K562 (cell line): Measurements from ENCODE around the gene LAT. TPM values are rescaled to one million over a fixed set of nuclear protein-coding genes. Genes with fewer than 3 reads are reported as not detected.
A peak's percentile ranks its signal among the peaks of the same experiment; 100 is the strongest.

Experiments used
- ARID3B ChIP-seq: fragments of 250-450 bp; sonication (Bioruptor Pico); IDR thresholded peaks from 2 replicates; pipeline ENCODE4 v1.4.0; 2020; ENCODE audit warnings: borderline replicate concordance
- CLOCK ChIP-seq: fragments of 250-450 bp; sonication (Bioruptor Pico); IDR thresholded peaks from 2 replicates; pipeline ENCODE4 v1.4.0; 2020; ENCODE audit warnings: mild to moderate bottlenecking, moderate library complexity, borderline replicate concordance
- COPS2 ChIP-seq: fragments of 450-650 bp; conservative IDR thresholded peaks from 2 replicates; pipeline ENCODE4 v1.6.1; 2016; ENCODE audit warnings: mild to moderate bottlenecking, moderate library complexity
- FOXK2 ChIP-seq, 2 experiments: fragments of 450-650 bp; IDR thresholded peaks in 1 of 2; conservative IDR thresholded peaks in 1 of 2; 2 replicates each; pipeline ENCODE4 v1.6.1; 2016; ENCODE audit warnings: low read depth in 2 of 2, mild to moderate bottlenecking in 1 of 2
- KDM1A ChIP-seq, 2 experiments: fragments of 450-650 bp; IDR thresholded peaks; 2 replicates each; pipeline ENCODE4 v1.6.1; 2016; ENCODE audit warnings: mild to moderate bottlenecking in 2 of 2
- KHSRP ChIP-seq: fragments of 450-650 bp; IDR thresholded peaks from 2 replicates; pipeline ENCODE4 v1.6.1; 2017
- LCOR ChIP-seq: sonication (generic); formaldehyde crosslinking; IDR thresholded peaks from 2 replicates; pipeline ENCODE4 v1.8.0; 2022; ENCODE audit warnings: mild to moderate bottlenecking, missing genetic modification reagents
- MITF ChIP-seq: IDR thresholded peaks from 2 replicates; pipeline ENCODE4 v1.6.1; 2014; ENCODE audit warnings: antibody characterized with exemption
- NFRKB ChIP-seq: fragments of 450-650 bp; IDR thresholded peaks from 2 replicates; pipeline ENCODE4 v1.6.1; 2016; ENCODE audit warnings: low read depth
- PRPF4 ChIP-seq: fragments of 200-400 bp; formaldehyde crosslinking; IDR thresholded peaks from one replicate; pipeline ENCODE4 v1.6.1; 2017; ENCODE audit warnings: low read length, low read depth, mild to moderate bottlenecking; ENCODE audit not compliant: insufficient read depth, poor library complexity, severe bottlenecking
- PTRF ChIP-seq: fragments of 450-650 bp; IDR thresholded peaks from 2 replicates; pipeline ENCODE4 v1.6.1; 2016; ENCODE audit warnings: mild to moderate bottlenecking, missing genetic modification characterization, missing compliant biosample characterization
- RNF219 ChIP-seq: fragments of 250-450 bp; sonication (Bioruptor Pico); IDR thresholded peaks from 2 replicates; pipeline ENCODE4 v1.5.0; 2022; ENCODE audit warnings: mild to moderate bottlenecking
- ZBTB9 ChIP-seq: fragments of 450-650 bp; formaldehyde crosslinking; IDR thresholded peaks from 2 replicates; pipeline ENCODE4 v1.4.0; 2020; ENCODE audit warnings: mild to moderate bottlenecking, moderate library complexity
- ZC3H8 ChIP-seq: fragments of 450-650 bp; IDR thresholded peaks from 2 replicates; pipeline ENCODE4 v1.6.1; 2017
- ZNF174 ChIP-seq: fragments of 250-450 bp; sonication (Bioruptor Pico); IDR thresholded peaks from 2 replicates; pipeline ENCODE4 v1.4.0; 2020; ENCODE audit warnings: mild to moderate bottlenecking
- ZNF436 ChIP-seq: fragments of 250-450, 450-650 bp; sonication (Bioruptor Pico); formaldehyde crosslinking; IDR thresholded peaks from 2 replicates; pipeline ENCODE4 v1.7.0; 2020; ENCODE audit warnings: mild to moderate bottlenecking
- ZNF57 ChIP-seq: fragments of 450-650 bp; formaldehyde crosslinking; IDR thresholded peaks from 2 replicates; pipeline ENCODE4 v1.4.0; 2020; ENCODE audit warnings: mild to moderate bottlenecking, moderate library complexity
- polyA plus RNA-seq, 8 experiments: library from polyadenylated mRNA; depleted of rRNA in 4 of 8; stranded (reverse) in 5 of 8; unstranded in 3 of 8; fragments of >200 nt; fragmentation: Nextera tagmentation in 2 of 8; fragmentation: Illumina TruSeq in 1 of 8; extraction: Ambion mirVana in 2 of 8; extraction: Trizol in 1 of 8; gene quantifications; 2 replicates each; pipeline versions ENCODE4 v1.2.1 to v1.2.3, GENCODE V29; 2011 to 2014; ENCODE audit warnings: inconsistent platforms in 1 of 8, missing spikeins in 1 of 8
- total RNA-seq, 7 experiments: library from RNA; depleted of rRNA in 6 of 7; stranded (reverse); fragments of >200 nt in 6 of 7; fragmentation: Illumina TruSeq in 2 of 7; extraction: Trizol in 2 of 7; gene quantifications; 2 replicates each; pipeline versions ENCODE4 v1.2.1 to v1.2.3, GENCODE V29; 2011 to 2021; ENCODE audit warnings: low replicate concordance in 1 of 7

The LAT gene
- total and polyA plus RNA-seq, 9 of the 15 experiments (the other 6 are each of a cell fraction or from before 2014, with no cell fraction given), result 0.40 to 4.2 (median 1.3) TPM

GRCh38 chr16:29029168-29029994 is 44.5 kb downstream of the LAT start (continued):
- TF ChIP-seq ZNF57, result no peak
- no peak for TF ChIP-seq ARID3B (CRISPR knock-in tag)
- no peak for TF ChIP-seq CLOCK (CRISPR knock-in tag)
- TF ChIP-seq KDM1A (IDR thresholded peaks at IDR 0.05), result peak; percentile 87 to 92
- TF ChIP-seq ZNF436 (CRISPR knock-in tag), result no peak
- no peak for TF ChIP-seq RNF219 (CRISPR knock-in tag)
- TF ChIP-seq PTRF (tag), result no peak
- no peak for TF ChIP-seq ZNF174 (CRISPR knock-in tag)
- no peak for TF ChIP-seq PRPF4
- no peak for TF ChIP-seq LCOR (CRISPR knock-in tag)
- TF ChIP-seq NFRKB, result peak; percentile 57; the same call in 1 of the 2 replicates
- TF ChIP-seq COPS2, result no peak
- TF ChIP-seq ZC3H8, result no peak
- TF ChIP-seq FOXK2 (conservative IDR thresholded peaks at IDR 0.05 in 1 of 2, IDR thresholded peaks at IDR 0.05 in 1 of 2; ENCODE audit: low read depth in 2 of 2), result peak in 1 of 2 experiments; percentile 37; a peak in 1 of 4 replicates
- TF ChIP-seq MITF, result no peak
- no peak for TF ChIP-seq KHSRP
- no peak for TF ChIP-seq ZBTB9
